ENCODE measurements around the gene YTHDF1.

Gene YTHDF1

GRCh38 chr20:63186084-63186483, 29.8 kb downstream of the YTHDF1 start:
- H3K27ac ChIP-seq = no peak overlapping the region
- TF ChIP-seq, protein P1, sequence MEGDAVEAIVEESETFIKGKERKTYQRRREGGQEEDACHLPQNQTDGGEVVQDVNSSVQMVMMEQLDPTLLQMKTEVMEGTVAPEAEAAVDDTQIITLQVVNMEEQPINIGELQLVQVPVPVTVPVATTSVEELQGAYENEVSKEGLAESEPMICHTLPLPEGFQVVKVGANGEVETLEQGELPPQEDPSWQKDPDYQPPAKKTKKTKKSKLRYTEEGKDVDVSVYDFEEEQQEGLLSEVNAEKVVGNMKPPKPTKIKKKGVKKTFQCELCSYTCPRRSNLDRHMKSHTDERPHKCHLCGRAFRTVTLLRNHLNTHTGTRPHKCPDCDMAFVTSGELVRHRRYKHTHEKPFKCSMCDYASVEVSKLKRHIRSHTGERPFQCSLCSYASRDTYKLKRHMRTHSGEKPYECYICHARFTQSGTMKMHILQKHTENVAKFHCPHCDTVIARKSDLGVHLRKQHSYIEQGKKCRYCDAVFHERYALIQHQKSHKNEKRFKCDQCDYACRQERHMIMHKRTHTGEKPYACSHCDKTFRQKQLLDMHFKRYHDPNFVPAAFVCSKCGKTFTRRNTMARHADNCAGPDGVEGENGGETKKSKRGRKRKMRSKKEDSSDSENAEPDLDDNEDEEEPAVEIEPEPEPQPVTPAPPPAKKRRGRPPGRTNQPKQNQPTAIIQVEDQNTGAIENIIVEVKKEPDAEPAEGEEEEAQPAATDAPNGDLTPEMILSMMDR (conservative IDR thresholded peaks at IDR 0.05) = no peak

- no peak overlapping the region for H3K27ac ChIP-seq
- TF ChIP-seq, protein P1 (conservative IDR thresholded peaks at IDR 0.05) = no peak
Measured at GRCh38 chr20:63185215-63185796, 30.6 kb downstream of the YTHDF1 start.

- no peak overlapping the region for H3K27ac ChIP-seq
- TF ChIP-seq, protein P1 (conservative IDR thresholded peaks at IDR 0.05) = peak; percentile 98
Measured at GRCh38 chr20:63183422-63184146, 32.3 kb downstream of the YTHDF1 start.

GRCh38 chr20:63182946-63183415, 33.0 kb downstream of the YTHDF1 start:
- H3K27ac ChIP-seq = no peak overlapping the region
- TF ChIP-seq, protein P1 (conservative IDR thresholded peaks at IDR 0.05) = no peak

DNA sequence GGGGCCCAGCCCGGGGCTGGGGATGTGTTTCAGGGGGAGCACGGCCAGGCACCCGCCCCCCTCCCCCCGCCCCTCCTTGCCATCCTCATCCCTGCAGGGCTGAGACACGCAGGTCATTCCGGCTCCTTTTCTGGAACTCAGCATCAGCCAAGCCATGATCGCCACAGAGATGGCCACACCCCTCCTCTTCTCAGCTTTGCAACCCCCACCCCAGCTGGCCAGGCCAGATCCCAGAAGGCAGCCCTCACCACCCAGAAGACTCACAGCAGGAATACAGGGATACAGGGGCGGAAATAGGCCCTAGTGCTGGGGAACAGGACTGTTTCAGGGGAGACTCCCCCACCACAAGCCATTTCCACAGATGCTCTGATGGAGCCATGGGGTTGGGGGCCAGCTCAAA, 33.5 kb downstream of the YTHDF1 start:
- no peak overlapping the region for H3K27ac ChIP-seq
- TF ChIP-seq, protein P1 (conservative IDR thresholded peaks at IDR 0.05) = no peak

GRCh38 chr20:63181226-63181625, 34.7 kb downstream of the YTHDF1 start:
- TF ChIP-seq, protein P1 (conservative IDR thresholded peaks at IDR 0.05) = no peak

GRCh38 chr20:63180569-63181185, 35.3 kb downstream of the YTHDF1 start:
- H3K27ac ChIP-seq = no peak overlapping the region
- TF ChIP-seq, protein P1 (conservative IDR thresholded peaks at IDR 0.05) = no peak

More at GRCh38 chr20:63181226-63181625, 34.7 kb downstream of the YTHDF1 start:
- no peak overlapping the region for H3K27ac ChIP-seq
